ENCODE measurements around the gene TGIF2.

DNA sequence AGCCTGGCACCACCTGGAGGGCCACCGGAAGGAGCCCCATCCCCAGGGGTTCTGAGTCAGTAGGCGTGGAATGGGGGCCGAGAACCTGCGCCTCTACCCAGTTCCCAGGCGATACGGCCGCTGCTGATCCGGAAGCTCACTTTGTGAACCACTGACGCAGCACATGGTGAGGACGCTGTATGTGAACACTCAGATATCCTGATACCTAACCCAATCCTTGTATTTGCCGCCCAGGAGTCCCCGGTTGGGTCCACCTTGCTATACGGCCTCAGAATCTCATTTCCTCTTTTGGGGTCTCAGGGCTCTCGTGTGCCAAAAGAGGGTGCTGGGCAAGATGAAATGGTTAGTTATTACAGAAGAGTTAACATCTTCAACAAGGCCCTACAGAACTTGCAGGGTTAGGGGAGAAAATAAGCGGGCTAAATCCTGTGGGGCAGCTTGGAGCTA, 31.6 kb downstream of the TGIF2 start:
- no peak for TF ChIP-seq NFYB (CRISPR knock-in tag; conservative IDR thresholded peaks at IDR 0.05; ENCODE audit: low read depth)
- TF ChIP-seq, protein P1, sequence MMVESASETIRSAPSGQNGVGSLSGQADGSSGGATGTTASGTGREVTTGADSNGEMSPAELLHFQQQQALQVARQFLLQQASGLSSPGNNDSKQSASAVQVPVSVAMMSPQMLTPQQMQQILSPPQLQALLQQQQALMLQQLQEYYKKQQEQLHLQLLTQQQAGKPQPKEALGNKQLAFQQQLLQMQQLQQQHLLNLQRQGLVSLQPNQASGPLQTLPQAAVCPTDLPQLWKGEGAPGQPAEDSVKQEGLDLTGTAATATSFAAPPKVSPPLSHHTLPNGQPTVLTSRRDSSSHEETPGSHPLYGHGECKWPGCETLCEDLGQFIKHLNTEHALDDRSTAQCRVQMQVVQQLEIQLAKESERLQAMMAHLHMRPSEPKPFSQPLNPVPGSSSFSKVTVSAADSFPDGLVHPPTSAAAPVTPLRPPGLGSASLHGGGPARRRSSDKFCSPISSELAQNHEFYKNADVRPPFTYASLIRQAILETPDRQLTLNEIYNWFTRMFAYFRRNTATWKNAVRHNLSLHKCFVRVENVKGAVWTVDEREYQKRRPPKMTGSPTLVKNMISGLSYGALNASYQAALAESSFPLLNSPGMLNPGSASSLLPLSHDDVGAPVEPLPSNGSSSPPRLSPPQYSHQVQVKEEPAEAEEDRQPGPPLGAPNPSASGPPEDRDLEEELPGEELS (CRISPR knock-in tag; IDR thresholded peaks at IDR 0.05), result no peak
- no peak; the same call in 1 of the 2 replicates for TF ChIP-seq ETV6 (CRISPR knock-in tag; IDR thresholded peaks at IDR 0.05)
- TF ChIP-seq, protein P2, sequence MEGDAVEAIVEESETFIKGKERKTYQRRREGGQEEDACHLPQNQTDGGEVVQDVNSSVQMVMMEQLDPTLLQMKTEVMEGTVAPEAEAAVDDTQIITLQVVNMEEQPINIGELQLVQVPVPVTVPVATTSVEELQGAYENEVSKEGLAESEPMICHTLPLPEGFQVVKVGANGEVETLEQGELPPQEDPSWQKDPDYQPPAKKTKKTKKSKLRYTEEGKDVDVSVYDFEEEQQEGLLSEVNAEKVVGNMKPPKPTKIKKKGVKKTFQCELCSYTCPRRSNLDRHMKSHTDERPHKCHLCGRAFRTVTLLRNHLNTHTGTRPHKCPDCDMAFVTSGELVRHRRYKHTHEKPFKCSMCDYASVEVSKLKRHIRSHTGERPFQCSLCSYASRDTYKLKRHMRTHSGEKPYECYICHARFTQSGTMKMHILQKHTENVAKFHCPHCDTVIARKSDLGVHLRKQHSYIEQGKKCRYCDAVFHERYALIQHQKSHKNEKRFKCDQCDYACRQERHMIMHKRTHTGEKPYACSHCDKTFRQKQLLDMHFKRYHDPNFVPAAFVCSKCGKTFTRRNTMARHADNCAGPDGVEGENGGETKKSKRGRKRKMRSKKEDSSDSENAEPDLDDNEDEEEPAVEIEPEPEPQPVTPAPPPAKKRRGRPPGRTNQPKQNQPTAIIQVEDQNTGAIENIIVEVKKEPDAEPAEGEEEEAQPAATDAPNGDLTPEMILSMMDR (IDR thresholded peaks at IDR 0.05), result no peak
- no peak for TF ChIP-seq EMX1 (CRISPR knock-in tag; IDR thresholded peaks at IDR 0.05)
